ENCODE results near the gene ITGA2.

The ITGA2 gene

DNA sequence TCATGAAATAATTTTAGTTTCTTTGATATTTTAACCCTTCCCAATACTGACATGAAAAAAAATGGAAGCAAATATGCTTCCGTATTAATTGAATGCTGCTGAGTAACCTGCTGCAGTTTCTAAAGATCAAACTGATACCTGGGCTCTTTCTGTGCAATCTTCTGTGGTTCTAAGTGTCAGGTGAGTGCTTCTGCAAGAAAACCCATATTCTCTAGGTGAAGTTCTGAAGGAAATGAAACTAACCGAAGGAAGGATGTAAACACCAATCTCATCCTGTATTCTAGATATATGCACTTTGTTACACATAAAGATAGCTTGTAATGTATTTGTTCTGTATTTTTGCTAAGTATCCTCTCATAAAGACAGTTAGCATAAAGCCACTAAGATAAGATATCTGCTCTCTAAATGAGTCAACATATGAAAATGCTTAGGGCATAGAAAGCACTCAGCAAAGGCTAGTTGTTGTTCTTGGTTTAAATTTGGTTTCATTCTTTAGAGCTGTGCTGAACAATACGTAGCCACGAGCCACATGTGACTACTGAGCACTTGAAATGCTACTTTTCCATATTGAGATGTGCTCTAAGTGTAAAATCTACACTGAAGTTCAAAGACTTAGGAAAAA is 52.0 kb downstream of the ITGA2 start:
- peak; percentile 46 for ATAC-seq
- no peak for TF ChIP-seq RARB (CRISPR knock-in tag; IDR thresholded peaks at IDR 0.05)
- TF ChIP-seq ZC3H10 (CRISPR knock-in tag; IDR thresholded peaks at IDR 0.05), result no peak
- TF ChIP-seq ZFP3 (CRISPR knock-in tag; IDR thresholded peaks at IDR 0.05), result no peak

DNA sequence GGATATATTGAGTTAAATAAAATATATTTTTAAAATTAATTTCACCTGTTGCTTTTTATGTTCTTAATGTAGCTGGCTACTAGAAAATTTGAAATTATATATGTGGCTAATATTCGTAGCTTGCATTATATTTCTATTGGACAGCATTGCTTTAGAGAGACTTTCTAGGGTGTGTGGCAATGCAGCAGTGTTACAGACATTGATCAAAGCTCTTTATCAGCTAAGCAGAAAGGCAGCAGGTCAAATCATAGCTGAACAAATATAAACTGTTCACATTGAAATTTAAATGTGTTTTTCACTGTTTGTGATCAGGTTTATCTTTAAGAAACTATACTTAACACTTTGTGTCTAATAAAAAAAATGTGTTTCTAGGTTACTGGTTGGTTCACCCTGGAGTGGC is 52.6 kb downstream of the ITGA2 start:
- TF ChIP-seq ZFP3 (CRISPR knock-in tag; IDR thresholded peaks at IDR 0.05), result no peak
- TF ChIP-seq CSDC2 (CRISPR knock-in tag; IDR thresholded peaks at IDR 0.05), result no peak
- no peak for TF ChIP-seq ZFP30 (CRISPR knock-in tag; IDR thresholded peaks at IDR 0.05)
- no peak for TF ChIP-seq ISL1 (CRISPR knock-in tag; IDR thresholded peaks at IDR 0.05)
- no peak for TF ChIP-seq ARNTL (CRISPR knock-in tag; IDR thresholded peaks at IDR 0.05; ENCODE audit: borderline replicate concordance, low read depth)
- TF ChIP-seq, protein P1, sequence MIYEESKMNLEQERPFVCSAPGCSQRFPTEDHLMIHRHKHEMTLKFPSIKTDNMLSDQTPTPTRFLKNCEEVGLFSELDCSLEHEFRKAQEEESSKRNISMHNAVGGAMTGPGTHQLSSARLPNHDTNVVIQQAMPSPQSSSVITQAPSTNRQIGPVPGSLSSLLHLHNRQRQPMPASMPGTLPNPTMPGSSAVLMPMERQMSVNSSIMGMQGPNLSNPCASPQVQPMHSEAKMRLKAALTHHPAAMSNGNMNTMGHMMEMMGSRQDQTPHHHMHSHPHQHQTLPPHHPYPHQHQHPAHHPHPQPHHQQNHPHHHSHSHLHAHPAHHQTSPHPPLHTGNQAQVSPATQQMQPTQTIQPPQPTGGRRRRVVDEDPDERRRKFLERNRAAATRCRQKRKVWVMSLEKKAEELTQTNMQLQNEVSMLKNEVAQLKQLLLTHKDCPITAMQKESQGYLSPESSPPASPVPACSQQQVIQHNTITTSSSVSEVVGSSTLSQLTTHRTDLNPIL (CRISPR knock-in tag; IDR thresholded peaks at IDR 0.05; ENCODE audit: low read depth), result no peak
- TF ChIP-seq OSR1 (CRISPR knock-in tag; IDR thresholded peaks at IDR 0.05), result no peak
- no peak for TF ChIP-seq GLIS3 (CRISPR knock-in tag; IDR thresholded peaks at IDR 0.05)
- TF ChIP-seq, protein P2, sequence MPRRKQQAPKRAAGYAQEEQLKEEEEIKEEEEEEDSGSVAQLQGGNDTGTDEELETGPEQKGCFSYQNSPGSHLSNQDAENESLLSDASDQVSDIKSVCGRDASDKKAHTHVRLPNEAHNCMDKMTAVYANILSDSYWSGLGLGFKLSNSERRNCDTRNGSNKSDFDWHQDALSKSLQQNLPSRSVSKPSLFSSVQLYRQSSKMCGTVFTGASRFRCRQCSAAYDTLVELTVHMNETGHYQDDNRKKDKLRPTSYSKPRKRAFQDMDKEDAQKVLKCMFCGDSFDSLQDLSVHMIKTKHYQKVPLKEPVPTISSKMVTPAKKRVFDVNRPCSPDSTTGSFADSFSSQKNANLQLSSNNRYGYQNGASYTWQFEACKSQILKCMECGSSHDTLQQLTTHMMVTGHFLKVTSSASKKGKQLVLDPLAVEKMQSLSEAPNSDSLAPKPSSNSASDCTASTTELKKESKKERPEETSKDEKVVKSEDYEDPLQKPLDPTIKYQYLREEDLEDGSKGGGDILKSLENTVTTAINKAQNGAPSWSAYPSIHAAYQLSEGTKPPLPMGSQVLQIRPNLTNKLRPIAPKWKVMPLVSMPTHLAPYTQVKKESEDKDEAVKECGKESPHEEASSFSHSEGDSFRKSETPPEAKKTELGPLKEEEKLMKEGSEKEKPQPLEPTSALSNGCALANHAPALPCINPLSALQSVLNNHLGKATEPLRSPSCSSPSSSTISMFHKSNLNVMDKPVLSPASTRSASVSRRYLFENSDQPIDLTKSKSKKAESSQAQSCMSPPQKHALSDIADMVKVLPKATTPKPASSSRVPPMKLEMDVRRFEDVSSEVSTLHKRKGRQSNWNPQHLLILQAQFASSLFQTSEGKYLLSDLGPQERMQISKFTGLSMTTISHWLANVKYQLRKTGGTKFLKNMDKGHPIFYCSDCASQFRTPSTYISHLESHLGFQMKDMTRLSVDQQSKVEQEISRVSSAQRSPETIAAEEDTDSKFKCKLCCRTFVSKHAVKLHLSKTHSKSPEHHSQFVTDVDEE (CRISPR knock-in tag; IDR thresholded peaks at IDR 0.05), result no peak
- no peak for TF ChIP-seq ZC3H10 (CRISPR knock-in tag; IDR thresholded peaks at IDR 0.05)
- TF ChIP-seq ZNF8 (CRISPR knock-in tag; IDR thresholded peaks at IDR 0.05), result no peak
- no peak for TF ChIP-seq PPARA (CRISPR knock-in tag; IDR thresholded peaks at IDR 0.05; ENCODE audit: borderline replicate concordance)
- TF ChIP-seq RARB (CRISPR knock-in tag; IDR thresholded peaks at IDR 0.05), result no peak
- TF ChIP-seq, protein P3, sequence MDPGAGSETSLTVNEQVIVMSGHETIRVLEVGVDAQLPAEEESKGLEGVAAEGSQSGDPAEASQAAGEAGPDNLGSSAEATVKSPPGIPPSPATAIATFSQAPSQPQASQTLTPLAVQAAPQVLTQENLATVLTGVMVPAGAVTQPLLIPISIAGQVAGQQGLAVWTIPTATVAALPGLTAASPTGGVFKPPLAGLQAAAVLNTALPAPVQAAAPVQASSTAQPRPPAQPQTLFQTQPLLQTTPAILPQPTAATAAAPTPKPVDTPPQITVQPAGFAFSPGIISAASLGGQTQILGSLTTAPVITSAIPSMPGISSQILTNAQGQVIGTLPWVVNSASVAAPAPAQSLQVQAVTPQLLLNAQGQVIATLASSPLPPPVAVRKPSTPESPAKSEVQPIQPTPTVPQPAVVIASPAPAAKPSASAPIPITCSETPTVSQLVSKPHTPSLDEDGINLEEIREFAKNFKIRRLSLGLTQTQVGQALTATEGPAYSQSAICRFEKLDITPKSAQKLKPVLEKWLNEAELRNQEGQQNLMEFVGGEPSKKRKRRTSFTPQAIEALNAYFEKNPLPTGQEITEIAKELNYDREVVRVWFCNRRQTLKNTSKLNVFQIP (CRISPR knock-in tag; IDR thresholded peaks at IDR 0.05; ENCODE audit: borderline replicate concordance, low read depth), result no peak
- no peak for TF ChIP-seq TCF4 (CRISPR knock-in tag; IDR thresholded peaks at IDR 0.05; ENCODE audit: borderline replicate concordance)
- no peak for TF ChIP-seq TOX (CRISPR knock-in tag; IDR thresholded peaks at IDR 0.05; ENCODE audit: borderline replicate concordance)
- no peak for TF ChIP-seq BACH2 (CRISPR knock-in tag; IDR thresholded peaks at IDR 0.05; ENCODE audit: borderline replicate concordance)
- no peak for TF ChIP-seq SNAI2 (CRISPR knock-in tag; IDR thresholded peaks at IDR 0.05)
- ATAC-seq, result no peak

DNA sequence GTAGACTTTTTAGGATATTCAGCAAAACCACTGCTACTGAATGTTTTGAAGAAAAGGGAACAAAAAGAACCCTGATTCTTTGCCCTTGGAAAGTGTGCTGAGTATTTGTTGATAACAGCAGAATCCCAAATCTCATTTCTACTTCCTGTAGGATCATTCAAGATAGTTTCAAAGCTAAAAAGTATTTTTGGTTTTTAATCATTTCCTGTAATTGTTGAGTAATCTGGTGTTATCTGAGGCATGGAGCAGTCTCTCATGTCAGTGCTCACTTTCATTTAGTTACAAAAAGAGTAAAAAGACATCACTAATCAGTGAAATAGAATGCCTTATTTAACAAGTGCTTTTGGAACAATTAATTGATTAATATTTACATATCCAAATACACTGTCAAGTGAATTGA is 56.1 kb downstream of the ITGA2 start:
- TF ChIP-seq BACH2 (CRISPR knock-in tag; IDR thresholded peaks at IDR 0.05; ENCODE audit: borderline replicate concordance) (no peak), ZFP30 (CRISPR knock-in tag; IDR thresholded peaks at IDR 0.05) (no peak), RARB (CRISPR knock-in tag; IDR thresholded peaks at IDR 0.05) (no peak), TOX (CRISPR knock-in tag; IDR thresholded peaks at IDR 0.05; ENCODE audit: borderline replicate concordance) (no peak), ARNTL (CRISPR knock-in tag; IDR thresholded peaks at IDR 0.05; ENCODE audit: borderline replicate concordance, low read depth) (no peak), ZNF565 (CRISPR knock-in tag; conservative IDR thresholded peaks at IDR 0.05; ENCODE audit: low read depth) (no peak), TCF4 (CRISPR knock-in tag; IDR thresholded peaks at IDR 0.05; ENCODE audit: borderline replicate concordance) (no peak), ZNF70 (CRISPR knock-in tag; IDR thresholded peaks at IDR 0.05) (no peak)
- TF ChIP-seq, protein P4, sequence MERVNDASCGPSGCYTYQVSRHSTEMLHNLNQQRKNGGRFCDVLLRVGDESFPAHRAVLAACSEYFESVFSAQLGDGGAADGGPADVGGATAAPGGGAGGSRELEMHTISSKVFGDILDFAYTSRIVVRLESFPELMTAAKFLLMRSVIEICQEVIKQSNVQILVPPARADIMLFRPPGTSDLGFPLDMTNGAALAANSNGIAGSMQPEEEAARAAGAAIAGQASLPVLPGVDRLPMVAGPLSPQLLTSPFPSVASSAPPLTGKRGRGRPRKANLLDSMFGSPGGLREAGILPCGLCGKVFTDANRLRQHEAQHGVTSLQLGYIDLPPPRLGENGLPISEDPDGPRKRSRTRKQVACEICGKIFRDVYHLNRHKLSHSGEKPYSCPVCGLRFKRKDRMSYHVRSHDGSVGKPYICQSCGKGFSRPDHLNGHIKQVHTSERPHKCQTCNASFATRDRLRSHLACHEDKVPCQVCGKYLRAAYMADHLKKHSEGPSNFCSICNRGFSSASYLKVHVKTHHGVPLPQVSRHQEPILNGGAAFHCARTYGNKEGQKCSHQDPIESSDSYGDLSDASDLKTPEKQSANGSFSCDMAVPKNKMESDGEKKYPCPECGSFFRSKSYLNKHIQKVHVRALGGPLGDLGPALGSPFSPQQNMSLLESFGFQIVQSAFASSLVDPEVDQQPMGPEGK (CRISPR knock-in tag; IDR thresholded peaks at IDR 0.05; ENCODE audit: borderline replicate concordance), result no peak
- no peak for ATAC-seq

DNA sequence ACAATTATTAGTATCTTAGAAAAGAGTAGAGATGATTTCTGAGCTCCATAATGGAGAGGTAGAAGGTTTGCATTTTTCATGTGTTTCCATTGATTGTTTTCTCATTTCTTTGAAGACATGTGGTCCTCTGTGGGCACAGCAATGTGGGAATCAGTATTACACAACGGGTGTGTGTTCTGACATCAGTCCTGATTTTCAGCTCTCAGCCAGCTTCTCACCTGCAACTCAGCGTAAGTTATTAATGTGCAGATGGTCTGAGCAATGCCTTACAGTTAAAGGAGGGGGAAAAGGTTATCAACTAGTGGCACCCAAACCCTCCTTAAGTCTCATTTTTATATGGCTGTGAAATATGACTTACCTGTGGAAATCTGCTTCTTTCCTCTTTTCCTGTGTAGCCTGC is 59.1 kb downstream of the ITGA2 start:
- ATAC-seq, result no peak
- no peak for TF ChIP-seq ZNF565 (CRISPR knock-in tag; conservative IDR thresholded peaks at IDR 0.05; ENCODE audit: low read depth)
- TF ChIP-seq, protein P2 (CRISPR knock-in tag; IDR thresholded peaks at IDR 0.05), result no peak
- no peak for TF ChIP-seq GLIS3 (CRISPR knock-in tag; IDR thresholded peaks at IDR 0.05)
- TF ChIP-seq ZFP30 (CRISPR knock-in tag; IDR thresholded peaks at IDR 0.05), result no peak
- TF ChIP-seq, protein P1 (CRISPR knock-in tag; IDR thresholded peaks at IDR 0.05; ENCODE audit: low read depth), result no peak
- no peak for TF ChIP-seq RARB (CRISPR knock-in tag; IDR thresholded peaks at IDR 0.05)
- TF ChIP-seq ZNF8 (CRISPR knock-in tag; IDR thresholded peaks at IDR 0.05), result no peak
- no peak for TF ChIP-seq ARNTL (CRISPR knock-in tag; IDR thresholded peaks at IDR 0.05; ENCODE audit: borderline replicate concordance, low read depth)
- no peak for TF ChIP-seq OSR1 (CRISPR knock-in tag; IDR thresholded peaks at IDR 0.05)
- no peak for TF ChIP-seq SNAI2 (CRISPR knock-in tag; IDR thresholded peaks at IDR 0.05)
- no peak for TF ChIP-seq ZFP3 (CRISPR knock-in tag; IDR thresholded peaks at IDR 0.05)
- TF ChIP-seq BACH2 (CRISPR knock-in tag; IDR thresholded peaks at IDR 0.05; ENCODE audit: borderline replicate concordance), result no peak

Measured in SK-N-SH treated with all-trans-retinoic acid at 6 μM for 48 hours (cell line).